ENCODE measurements around the gene COL4A2.
A peak's percentile ranks its signal among the peaks of the same experiment; 100 is the strongest.

COL4A2 gene

DNA sequence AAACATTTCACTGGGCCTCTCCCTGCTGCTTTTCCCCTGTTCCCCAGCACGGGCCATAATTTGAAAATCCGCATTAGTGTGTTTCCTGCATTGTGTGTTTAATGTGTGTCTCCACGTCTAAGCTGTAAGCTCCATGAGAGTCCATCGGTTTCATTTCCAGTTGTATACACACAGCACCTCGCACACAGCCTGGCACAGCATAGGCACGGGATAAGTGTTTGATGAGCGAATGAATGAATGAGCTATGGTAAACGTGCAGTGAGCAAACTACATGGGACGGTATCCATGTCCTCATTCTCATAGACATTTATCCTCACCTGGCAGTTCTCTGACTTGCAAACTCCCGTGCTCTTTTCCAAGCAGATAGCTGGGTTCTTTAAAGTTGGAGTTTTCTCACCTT is 148.4 kb downstream of the COL4A2 start:
- DNase-seq (ENCODE audit: low read depth in 2 of 2): no peak

- peak; percentile 33 to 59 for DNase-seq (ENCODE audit: low read depth in 2 of 2)
These were observed 148.9 kb downstream of the COL4A2 start for GRCh38 chr13:110455941-110456340.

DNA sequence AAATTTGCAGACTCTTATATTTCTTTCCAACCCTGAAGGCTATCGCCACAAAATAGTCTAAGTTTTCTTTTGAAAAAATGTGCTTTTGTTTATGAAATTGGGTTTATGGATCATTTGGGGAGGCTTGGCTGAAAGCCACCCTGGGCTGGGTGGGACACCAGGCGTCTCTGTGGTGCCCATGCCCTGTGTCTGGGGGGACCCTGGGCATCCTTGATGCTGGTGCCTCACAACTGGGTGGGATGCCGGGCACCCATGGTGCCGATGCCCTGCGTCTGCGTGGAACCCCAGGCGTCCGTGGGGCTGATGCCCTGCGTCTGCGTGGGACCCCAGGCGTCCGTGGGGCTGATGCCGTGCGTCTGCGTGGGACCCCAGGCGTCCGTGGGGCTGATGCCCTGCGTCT is 149.5 kb downstream of the COL4A2 start:
- no peak for DNase-seq (ENCODE audit: low read depth in 2 of 2)

GRCh38 chr13:110457361-110457760 is 150.3 kb downstream of the COL4A2 start:
- DNase-seq (ENCODE audit: low read depth in 2 of 2): no peak

- DNase-seq (ENCODE audit: low read depth in 2 of 2): no peak
These were observed 150.9 kb downstream of the COL4A2 start for GRCh38 chr13:110458017-110458416.

GRCh38 chr13:110458594-110459365 is 151.7 kb downstream of the COL4A2 start:
- no peak for DNase-seq (ENCODE audit: low read depth in 2 of 2)

DNA sequence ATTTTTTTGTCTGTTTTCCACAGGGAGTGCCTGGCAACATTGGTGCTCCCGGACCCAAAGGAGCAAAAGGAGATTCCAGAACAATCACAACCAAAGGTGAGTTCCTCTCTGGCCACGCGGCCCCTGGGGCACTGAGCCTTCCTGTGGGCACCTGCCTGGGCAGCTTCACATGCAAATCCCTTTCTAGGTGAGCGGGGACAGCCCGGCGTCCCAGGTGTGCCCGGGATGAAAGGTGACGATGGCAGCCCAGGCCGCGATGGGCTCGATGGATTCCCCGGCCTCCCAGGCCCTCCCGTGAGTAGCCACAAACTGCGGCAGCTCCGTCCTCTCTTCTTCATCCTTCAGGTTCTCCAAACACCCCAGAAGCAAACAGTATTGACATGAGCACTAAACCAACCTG is 155.0 kb downstream of the COL4A2 start:
- DNase-seq (ENCODE audit: low read depth in 2 of 2): no peak

- no peak for DNase-seq (ENCODE audit: low read depth in 2 of 2)
These were observed 156.1 kb downstream of the COL4A2 start for GRCh38 chr13:110463156-110463555.

GRCh38 chr13:110463871-110464510 is 156.9 kb downstream of the COL4A2 start:
- DNase-seq (ENCODE audit: low read depth in 2 of 2): no peak

DNA sequence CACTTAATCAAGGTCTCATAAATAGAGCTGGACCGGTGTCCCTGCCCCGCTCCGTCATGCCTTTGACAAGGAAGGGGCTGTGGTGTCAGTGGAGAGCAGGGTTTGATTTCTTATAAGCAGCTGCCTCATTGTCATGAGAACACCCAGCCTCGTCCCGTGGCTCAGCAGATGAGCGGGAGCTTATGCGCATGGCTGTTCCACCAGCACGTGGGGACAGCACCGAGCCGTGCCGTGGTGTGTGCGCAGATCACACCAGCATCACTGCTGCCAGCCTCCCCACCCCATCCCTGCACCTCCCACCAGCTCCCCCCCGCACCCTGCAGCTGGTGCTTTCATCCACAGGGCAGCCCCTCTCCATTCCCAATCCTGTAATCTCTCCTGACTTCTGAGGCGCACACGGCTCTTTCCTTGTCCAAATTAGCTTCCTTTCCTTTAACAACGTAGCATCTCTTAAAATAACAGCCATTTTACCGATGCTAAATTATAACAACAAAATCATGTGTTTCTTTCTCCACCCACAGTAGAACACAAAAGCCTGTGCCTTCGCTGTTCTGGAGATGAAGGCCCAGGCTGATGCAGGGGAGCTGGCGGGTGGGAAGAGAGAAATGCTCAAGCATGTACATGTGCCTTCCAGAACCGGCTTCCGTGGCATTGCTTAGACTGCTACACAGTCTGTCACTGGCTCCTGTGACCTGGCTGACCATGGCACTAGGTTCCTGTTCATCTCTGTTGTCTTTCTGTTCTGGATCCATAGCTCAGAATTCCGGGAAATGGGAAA is 157.7 kb downstream of the COL4A2 start:
- no peak for DNase-seq (ENCODE audit: low read depth in 2 of 2)

GRCh38 chr13:110465696-110466095 is 158.6 kb downstream of the COL4A2 start:
- no peak for DNase-seq (ENCODE audit: low read depth in 2 of 2)

- DNase-seq (ENCODE audit: low read depth in 2 of 2): no peak
These were observed 159.3 kb downstream of the COL4A2 start for GRCh38 chr13:110466266-110466915.

- DNase-seq (ENCODE audit: low read depth in 2 of 2): no peak
These were observed 160.5 kb downstream of the COL4A2 start for GRCh38 chr13:110467516-110468110.

- no peak for DNase-seq (ENCODE audit: low read depth in 2 of 2)
These were observed 162.0 kb downstream of the COL4A2 start for GRCh38 chr13:110468986-110469495.

GRCh38 chr13:110469597-110469996 is 162.5 kb downstream of the COL4A2 start:
- DNase-seq (ENCODE audit: low read depth in 2 of 2): no peak

DNA sequence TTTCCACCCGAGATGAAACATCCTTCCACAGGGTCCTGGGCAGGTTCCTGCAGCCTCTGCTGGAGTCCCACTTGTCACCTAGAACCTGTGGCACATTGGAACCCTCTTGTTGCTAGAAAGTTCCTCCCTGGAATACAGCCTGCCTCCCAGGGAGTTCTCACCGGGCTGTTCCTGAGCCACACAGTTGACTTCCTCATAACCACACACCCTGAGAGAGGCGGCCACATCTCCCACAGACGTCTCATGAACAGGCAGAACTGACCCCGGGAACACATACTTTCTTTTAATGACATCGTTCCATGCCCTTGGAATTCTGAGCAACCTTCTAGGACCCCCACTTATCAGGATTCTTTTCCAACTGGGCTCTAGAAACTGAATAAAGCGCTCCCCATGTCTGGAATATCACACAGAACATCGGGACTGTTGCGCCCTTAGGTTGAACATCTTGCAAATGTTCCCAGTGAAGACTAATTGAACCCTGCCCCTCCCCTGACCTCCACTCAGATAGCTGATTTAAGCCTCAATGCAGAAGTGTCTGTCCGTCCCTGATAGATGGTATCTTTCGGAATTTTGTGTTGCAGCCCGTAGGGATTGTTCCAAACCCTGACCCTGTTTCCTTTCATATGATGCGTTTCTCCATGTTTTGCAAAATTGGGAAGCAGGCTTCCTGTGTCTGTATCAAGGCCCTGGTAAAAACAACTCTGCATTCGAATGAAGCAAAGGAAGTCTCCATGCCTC is 163.4 kb downstream of the COL4A2 start:
- DNase-seq (ENCODE audit: low read depth in 2 of 2): no peak

DNA sequence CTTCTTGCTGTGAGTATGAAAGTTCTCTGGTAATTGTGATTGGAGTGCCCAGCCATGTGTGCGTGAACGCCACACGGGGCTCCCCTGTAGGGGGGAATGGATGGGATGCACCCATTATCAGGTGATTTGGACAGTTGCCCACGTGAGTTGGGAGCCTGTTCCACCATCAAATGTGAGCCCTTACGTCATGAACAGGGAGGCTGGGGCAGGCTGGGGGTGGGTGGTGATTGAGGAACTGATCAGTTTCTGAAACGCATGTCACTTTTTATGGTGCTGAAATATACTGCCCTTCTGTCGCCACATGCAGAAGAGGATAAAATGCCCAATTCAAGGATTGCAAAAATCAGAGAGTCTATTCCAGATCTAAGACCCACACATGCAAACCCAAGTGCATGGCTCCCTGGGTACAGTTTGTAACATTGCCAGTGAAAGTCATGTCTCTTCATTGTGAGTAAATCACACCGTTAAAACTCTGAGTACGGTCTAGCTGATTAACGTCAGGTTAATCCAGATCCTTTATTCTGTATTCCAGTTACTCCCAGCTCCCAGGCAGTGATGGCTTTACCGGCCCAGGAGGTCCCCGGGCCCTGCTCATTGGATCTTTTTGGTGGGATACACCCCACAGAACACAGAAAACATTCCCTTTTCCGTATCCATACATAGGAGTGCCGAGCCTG is 164.2 kb downstream of the COL4A2 start:
- DNase-seq (ENCODE audit: low read depth in 2 of 2): no peak

DNA sequence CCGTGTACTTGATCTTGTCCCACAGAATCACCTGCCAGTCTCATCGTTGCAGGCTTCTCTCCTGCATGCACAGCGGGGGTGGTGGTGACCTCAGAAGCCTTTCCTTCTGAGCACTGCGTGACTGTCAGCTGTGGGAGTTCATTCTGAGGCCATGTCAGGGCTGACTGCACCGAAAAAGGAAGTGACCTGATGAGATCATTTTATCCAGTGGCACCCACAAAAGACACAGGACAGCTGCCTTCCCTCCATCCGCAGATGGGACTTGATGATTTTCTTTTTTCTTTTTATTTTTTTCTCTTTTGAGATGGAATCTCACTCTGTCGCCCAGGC is 164.7 kb downstream of the COL4A2 start:
- DNase-seq (ENCODE audit: low read depth in 2 of 2): no peak

GRCh38 chr13:110472904-110473563 is 165.9 kb downstream of the COL4A2 start:
- no peak for DNase-seq (ENCODE audit: low read depth in 2 of 2)

- no peak for DNase-seq (ENCODE audit: low read depth in 2 of 2)
These were observed 167.6 kb downstream of the COL4A2 start for GRCh38 chr13:110474713-110475112.

Data from stimulated activated CD4-positive, alpha-beta T cell treated with anti-CD3 and anti-CD28 coated beads, Interleukin-12 subunit alpha, Interleukin-12 subunit beta, amount 100 ng/mL, for 24 hours (primary cell).